ENCODE results near the gene CASD1.

CASD1 gene

DNA sequence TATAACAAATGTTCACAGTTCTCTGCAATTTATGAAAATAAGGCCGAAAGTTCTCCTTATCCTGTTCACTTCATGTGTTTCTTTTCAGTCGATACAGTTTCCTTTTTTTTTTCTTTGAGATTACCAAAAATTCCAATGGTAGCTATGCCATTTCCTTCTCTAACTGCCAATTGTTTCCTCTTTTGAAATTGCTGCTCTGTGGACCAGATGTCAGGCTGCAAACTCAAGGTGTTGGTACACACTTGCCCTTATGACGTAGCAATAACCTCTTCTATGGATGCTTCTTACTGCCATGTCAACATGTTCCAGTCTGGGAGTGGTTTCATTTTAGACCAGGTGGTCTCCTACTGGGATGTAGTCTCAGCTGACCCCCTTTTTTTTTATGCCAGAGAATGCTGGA is 52.9 kb downstream of the CASD1 start:
- H3K4me3 ChIP-seq (ENCODE audit: low read length): no peak overlapping the region
- no peaks in the 10 kb centered on the region for H3K9me3 ChIP-seq (ENCODE audit: insufficient read depth, low read depth, low read length)
- 0 out of 2 replicates have a peak, but pooled peaks cover 3% of the 10 kb centered on the region for H3K36me3 ChIP-seq (ENCODE audit: insufficient read depth, low read depth, low read length)
- H3K27me3 ChIP-seq (ENCODE audit: insufficient read depth, low read length): no peaks in the 10 kb centered on the region
- no peak overlapping the region for H3K27ac ChIP-seq (ENCODE audit: low read length)
- no peak overlapping the region for H3K9ac ChIP-seq (ENCODE audit: low read depth, low read length)
- no peaks in the 10 kb centered on the region for H3K4me1 ChIP-seq (ENCODE audit: insufficient read depth, low read length)

DNA sequence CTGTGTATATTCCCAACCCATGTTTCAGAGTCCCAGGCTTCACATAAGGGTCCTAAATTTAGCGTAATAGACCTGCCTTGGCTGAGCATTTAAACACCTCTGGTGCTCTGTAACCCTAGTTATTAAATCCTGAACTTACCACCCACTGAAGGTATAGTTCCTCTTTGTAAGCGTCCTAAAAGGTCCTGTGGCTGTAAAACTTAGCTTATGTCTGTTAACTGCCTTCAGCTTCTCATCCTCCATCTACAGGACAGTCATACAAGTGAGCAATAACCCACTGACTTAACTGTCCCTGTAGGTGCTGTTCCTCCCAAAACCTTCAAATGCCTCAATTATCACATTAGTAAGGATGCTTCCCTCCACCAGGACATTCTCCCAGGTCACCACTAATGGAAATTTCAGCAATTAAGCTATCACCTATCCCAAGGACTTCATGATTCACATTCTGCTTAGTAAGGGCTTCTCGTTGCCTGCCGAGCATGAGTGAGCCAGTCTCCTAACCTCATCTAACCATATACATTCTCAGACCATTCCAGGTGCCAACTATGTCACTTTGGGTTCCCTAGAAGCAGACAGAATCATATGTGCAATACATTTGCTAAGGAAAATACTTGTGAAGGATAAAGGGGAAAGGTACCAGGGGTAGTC is 55.8 kb downstream of the CASD1 start:
- Histone ChIP-seq H3K9me3 (ENCODE audit: insufficient read depth, low read depth, low read length) (no peaks in the 10 kb centered on the region), H3K9ac (ENCODE audit: low read depth, low read length) (no peak overlapping the region), H3K4me3 (ENCODE audit: low read length) (no peak overlapping the region), H3K36me3 (ENCODE audit: insufficient read depth, low read depth, low read length) (no peaks in the 10 kb centered on the region), H3K27me3 (ENCODE audit: insufficient read depth, low read length) (no peaks in the 10 kb centered on the region), H3K4me1 (ENCODE audit: insufficient read depth, low read length) (no peaks in the 10 kb centered on the region), H3K27ac (ENCODE audit: low read length) (no peak overlapping the region)

DNA sequence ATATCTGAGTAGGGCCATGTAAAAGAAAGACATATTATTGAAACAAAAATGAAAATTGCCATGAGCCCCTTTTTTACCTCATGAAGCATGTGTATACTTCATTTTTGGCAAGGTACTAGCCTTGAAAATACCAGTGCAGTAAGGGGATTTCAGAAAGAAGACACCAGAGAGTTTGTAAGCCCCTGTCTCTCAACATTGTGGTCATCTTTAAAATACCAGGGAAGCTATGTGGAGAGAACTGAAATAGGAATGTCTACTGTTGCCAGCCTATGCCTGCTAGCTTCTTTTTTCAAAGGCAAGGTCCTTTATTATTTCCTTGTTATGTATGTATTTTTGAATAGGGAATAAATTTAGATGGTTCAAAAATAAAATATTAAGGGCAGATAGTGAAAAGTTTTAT is 57.8 kb downstream of the CASD1 start:
- H3K4me3 ChIP-seq (ENCODE audit: low read length): no peak overlapping the region
- no peaks in the 10 kb centered on the region for H3K27me3 ChIP-seq (ENCODE audit: insufficient read depth, low read length)
- H3K4me1 ChIP-seq (ENCODE audit: insufficient read depth, low read length): no peaks in the 10 kb centered on the region
- H3K36me3 ChIP-seq (ENCODE audit: insufficient read depth, low read depth, low read length): no peaks in the 10 kb centered on the region
- H3K27ac ChIP-seq (ENCODE audit: low read length): no peak overlapping the region
- H3K9ac ChIP-seq (ENCODE audit: low read depth, low read length): no peak overlapping the region
- peaks cover 4% of the 10 kb centered on the region; the same call in 1 of the 2 replicates for H3K9me3 ChIP-seq (ENCODE audit: insufficient read depth, low read depth, low read length)

DNA sequence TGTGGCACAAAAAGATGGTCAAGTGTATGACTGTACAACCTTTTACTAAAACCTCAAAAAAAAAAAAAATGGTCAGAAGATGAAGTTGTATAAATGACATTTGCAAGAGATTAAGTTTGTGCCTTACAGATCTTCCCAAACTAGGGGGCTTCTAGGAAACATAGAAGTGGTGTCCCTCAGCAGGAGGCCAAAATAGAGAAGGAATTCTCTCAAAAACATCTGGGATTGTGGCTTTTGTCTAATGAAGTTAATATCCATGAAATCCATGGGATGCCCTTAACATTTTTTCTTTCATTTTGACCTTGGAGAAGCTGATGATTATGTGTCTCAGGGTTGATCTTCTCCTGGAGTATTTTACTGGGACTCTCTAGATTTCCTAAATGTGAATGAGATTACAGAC is 62.2 kb downstream of the CASD1 start:
- Histone ChIP-seq H3K9me3 (ENCODE audit: insufficient read depth, low read depth, low read length) (peaks cover 20% of the 10 kb centered on the region), H3K27ac (ENCODE audit: low read length) (no peak overlapping the region), H3K4me1 (ENCODE audit: insufficient read depth, low read length) (no peaks in the 10 kb centered on the region), H3K4me3 (ENCODE audit: low read length) (no peak overlapping the region), H3K36me3 (ENCODE audit: insufficient read depth, low read depth, low read length) (no peaks in the 10 kb centered on the region; the same call in 1 of the 2 replicates), H3K27me3 (ENCODE audit: insufficient read depth, low read length) (no peaks in the 10 kb centered on the region), H3K9ac (ENCODE audit: low read depth, low read length) (no peak overlapping the region)

DNA sequence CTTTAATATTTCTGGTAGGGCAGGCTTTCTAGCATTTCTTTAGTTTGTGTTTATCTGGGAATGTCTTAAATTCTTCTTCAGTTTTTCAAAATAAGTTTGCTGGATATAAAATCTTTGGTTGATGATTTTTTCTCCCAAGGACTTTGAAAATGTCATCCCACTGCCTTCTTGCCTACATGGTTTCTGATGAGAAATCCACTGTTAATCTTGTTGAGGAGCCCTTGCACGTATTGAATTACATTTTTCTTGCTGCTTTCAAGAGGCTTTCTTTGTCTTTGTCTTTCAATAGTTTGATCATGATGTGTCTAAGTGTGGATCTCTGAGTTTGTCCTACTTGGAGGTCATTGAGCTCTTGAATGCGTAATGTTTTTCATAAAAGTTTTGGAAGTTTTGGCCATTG is 66.0 kb downstream of the CASD1 start:
- Histone ChIP-seq H3K4me1 (ENCODE audit: insufficient read depth, low read length) (peaks cover 7% of the 10 kb centered on the region; the same call in 1 of the 2 replicates), H3K4me3 (ENCODE audit: low read length) (no peak overlapping the region), H3K9ac (ENCODE audit: low read depth, low read length) (no peak overlapping the region), H3K9me3 (ENCODE audit: insufficient read depth, low read depth, low read length) (peaks cover 20% of the 10 kb centered on the region), H3K27ac (ENCODE audit: low read length) (no peak overlapping the region), H3K36me3 (ENCODE audit: insufficient read depth, low read depth, low read length) (no peaks in the 10 kb centered on the region; the same call in 1 of the 2 replicates), H3K27me3 (ENCODE audit: insufficient read depth, low read length) (no peaks in the 10 kb centered on the region)

DNA sequence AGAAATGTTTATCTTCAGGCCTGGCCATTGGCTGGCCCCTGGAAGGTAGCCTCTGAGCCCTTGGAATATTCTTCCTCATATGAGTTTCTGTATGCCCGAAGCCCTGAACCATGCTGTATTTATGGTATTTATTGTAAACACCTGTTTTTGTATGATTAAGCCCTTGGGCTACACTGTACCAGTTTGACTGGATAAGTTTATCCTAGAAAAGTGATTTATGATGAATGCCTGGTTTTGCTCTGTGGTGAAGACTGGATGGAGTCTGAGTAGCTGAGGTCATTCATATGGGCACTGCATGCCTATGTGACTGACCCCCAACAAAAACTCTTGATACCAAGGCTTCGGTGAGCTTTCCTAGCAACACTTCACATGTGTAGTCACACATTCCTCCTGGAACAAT is 66.7 kb downstream of the CASD1 start:
- no peaks in the 10 kb centered on the region for H3K27me3 ChIP-seq (ENCODE audit: insufficient read depth, low read length)
- H3K4me3 ChIP-seq (ENCODE audit: low read length): no peak overlapping the region
- no peaks in the 10 kb centered on the region; the same call in 1 of the 2 replicates for H3K36me3 ChIP-seq (ENCODE audit: insufficient read depth, low read depth, low read length)
- peaks cover 20% of the 10 kb centered on the region for H3K9me3 ChIP-seq (ENCODE audit: insufficient read depth, low read depth, low read length)
- H3K9ac ChIP-seq (ENCODE audit: low read depth, low read length): no peak overlapping the region
- peaks cover 7% of the 10 kb centered on the region; the same call in 1 of the 2 replicates for H3K4me1 ChIP-seq (ENCODE audit: insufficient read depth, low read length)
- no peak overlapping the region for H3K27ac ChIP-seq (ENCODE audit: low read length)

DNA sequence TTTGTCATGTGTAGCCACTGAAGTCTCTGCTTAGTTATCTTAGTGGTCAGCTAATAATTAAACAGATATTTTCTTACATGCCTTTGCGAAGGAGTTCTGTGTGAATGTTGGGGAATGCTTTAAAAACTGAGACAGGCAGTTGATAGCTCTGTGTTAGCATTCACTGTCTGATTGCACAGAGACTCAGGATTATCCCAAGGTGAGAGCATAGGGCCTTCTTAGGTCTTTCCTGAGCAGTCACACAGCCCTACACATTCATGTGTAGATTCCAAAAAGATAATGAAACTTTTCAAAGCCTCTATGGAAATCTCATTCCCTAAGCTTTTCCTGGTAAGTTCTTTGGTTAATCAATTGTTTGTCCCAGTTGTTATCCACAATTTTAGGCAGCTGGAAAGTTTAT is 67.7 kb downstream of the CASD1 start:
- H3K9ac ChIP-seq (ENCODE audit: low read depth, low read length): no peak overlapping the region
- no peak overlapping the region for H3K27ac ChIP-seq (ENCODE audit: low read length)
- no peaks in the 10 kb centered on the region for H3K27me3 ChIP-seq (ENCODE audit: insufficient read depth, low read length)
- H3K9me3 ChIP-seq (ENCODE audit: insufficient read depth, low read depth, low read length): peaks cover 16% of the 10 kb centered on the region
- H3K4me3 ChIP-seq (ENCODE audit: low read length): no peak overlapping the region
- H3K36me3 ChIP-seq (ENCODE audit: insufficient read depth, low read depth, low read length): no peaks in the 10 kb centered on the region; the same call in 1 of the 2 replicates
- H3K4me1 ChIP-seq (ENCODE audit: insufficient read depth, low read length): peaks cover 7% of the 10 kb centered on the region; the same call in 1 of the 2 replicates

DNA sequence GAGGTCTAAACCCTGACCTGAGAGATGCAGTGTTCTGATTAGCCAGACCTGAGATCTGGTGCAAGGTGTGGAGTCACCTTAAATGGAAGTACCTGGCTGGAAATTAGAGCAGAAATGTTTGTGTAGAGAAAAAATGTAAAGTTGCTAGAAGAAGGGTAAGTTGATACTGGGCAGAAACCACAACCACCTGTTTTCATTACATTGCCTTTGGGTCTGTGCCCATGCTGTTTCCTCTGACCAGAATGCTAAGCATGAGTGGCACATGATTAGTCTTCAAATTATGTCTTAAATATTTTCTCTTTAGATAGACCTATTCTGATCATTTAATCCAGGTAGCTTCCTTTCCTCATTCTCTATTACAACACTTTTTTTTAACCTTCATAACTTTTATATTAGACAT is 69.0 kb downstream of the CASD1 start:
- peaks cover 7% of the 10 kb centered on the region; the same call in 1 of the 2 replicates for H3K4me1 ChIP-seq (ENCODE audit: insufficient read depth, low read length)
- H3K27me3 ChIP-seq (ENCODE audit: insufficient read depth, low read length): no peaks in the 10 kb centered on the region
- no peak overlapping the region for H3K4me3 ChIP-seq (ENCODE audit: low read length)
- no peaks in the 10 kb centered on the region; the same call in 1 of the 2 replicates for H3K36me3 ChIP-seq (ENCODE audit: insufficient read depth, low read depth, low read length)
- no peak overlapping the region for H3K27ac ChIP-seq (ENCODE audit: low read length)
- no peak overlapping the region for H3K9ac ChIP-seq (ENCODE audit: low read depth, low read length)
- H3K9me3 ChIP-seq (ENCODE audit: insufficient read depth, low read depth, low read length): peaks cover 16% of the 10 kb centered on the region

DNA sequence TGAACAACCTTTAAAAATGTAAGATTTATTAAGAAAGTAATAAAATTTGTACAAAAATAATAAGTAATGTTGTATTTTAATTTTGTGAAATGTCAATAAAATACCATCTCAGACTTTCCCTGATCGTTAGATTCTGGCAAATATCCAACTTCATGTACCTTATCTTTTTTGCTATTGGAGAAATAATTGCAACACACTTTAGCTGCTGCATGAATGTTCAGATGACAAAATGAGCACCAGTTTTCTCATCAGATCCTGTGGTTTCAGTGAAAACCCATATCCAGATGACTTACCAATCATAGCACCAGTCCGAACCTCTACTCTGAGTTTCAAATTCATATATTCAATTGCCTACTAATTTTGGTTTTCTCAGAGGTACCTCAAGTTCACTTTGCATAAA is 69.9 kb downstream of the CASD1 start:
- no peaks in the 10 kb centered on the region for H3K27me3 ChIP-seq (ENCODE audit: insufficient read depth, low read length)
- H3K9ac ChIP-seq (ENCODE audit: low read depth, low read length): no peak overlapping the region
- H3K4me1 ChIP-seq (ENCODE audit: insufficient read depth, low read length): peaks cover 7% of the 10 kb centered on the region; the same call in 1 of the 2 replicates
- no peak overlapping the region for H3K4me3 ChIP-seq (ENCODE audit: low read length)
- H3K9me3 ChIP-seq (ENCODE audit: insufficient read depth, low read depth, low read length): peaks cover 16% of the 10 kb centered on the region
- no peak overlapping the region for H3K27ac ChIP-seq (ENCODE audit: low read length)
- no peaks in the 10 kb centered on the region; the same call in 1 of the 2 replicates for H3K36me3 ChIP-seq (ENCODE audit: insufficient read depth, low read depth, low read length)

DNA sequence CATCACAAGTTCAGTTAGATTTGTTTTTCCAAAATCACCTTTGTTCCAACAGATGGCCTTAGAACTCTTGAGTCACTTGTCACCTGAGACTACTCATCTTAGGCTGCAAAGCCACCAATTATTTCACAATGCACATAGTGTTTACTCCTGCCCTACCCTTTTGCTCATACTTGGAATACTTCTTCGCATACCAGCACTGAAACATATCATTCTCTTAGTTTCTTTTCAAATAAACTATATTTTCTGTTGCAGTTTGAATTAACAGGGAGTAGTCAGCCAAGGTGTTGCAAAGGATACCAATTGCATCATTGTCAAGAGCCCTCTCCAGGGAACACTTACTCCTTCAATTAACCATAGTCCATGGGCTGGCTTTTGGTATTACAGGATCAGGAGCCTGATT is 71.0 kb downstream of the CASD1 start:
- Histone ChIP-seq H3K9me3 (ENCODE audit: insufficient read depth, low read depth, low read length) (peaks cover 8% of the 10 kb centered on the region), H3K4me3 (ENCODE audit: low read length) (no peak overlapping the region), H3K9ac (ENCODE audit: low read depth, low read length) (no peak overlapping the region), H3K27ac (ENCODE audit: low read length) (no peak overlapping the region), H3K4me1 (ENCODE audit: insufficient read depth, low read length) (peaks cover 7% of the 10 kb centered on the region; the same call in 1 of the 2 replicates), H3K36me3 (ENCODE audit: insufficient read depth, low read depth, low read length) (no peaks in the 10 kb centered on the region; the same call in 1 of the 2 replicates), H3K27me3 (ENCODE audit: insufficient read depth, low read length) (no peaks in the 10 kb centered on the region)

DNA sequence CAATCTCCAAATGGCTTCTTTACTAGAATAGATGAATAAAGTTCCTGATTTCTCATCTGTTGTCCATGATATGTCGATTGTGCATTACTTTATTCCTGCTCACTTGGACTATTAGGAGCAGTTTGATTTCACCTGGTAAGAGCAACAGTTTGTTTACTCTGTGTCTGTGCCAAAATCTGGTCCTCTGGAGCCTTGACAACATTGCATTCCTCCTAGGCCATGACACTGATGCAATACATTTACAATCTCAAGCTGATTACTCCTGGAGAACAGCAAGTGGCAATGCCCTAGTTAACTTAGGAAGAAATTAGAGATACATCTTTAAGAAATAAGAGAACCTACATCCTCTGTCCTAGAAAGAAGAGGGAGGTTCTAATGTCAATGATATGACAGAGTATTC is 74.5 kb downstream of the CASD1 start:
- no peak overlapping the region for H3K9ac ChIP-seq (ENCODE audit: low read depth, low read length)
- H3K4me3 ChIP-seq (ENCODE audit: low read length): no peak overlapping the region
- no peak overlapping the region for H3K27ac ChIP-seq (ENCODE audit: low read length)
- no peaks in the 10 kb centered on the region for H3K4me1 ChIP-seq (ENCODE audit: insufficient read depth, low read length)
- H3K9me3 ChIP-seq (ENCODE audit: insufficient read depth, low read depth, low read length): 0 out of 2 replicates have a peak, but pooled peaks cover 1% of the 10 kb centered on the region
- no peaks in the 10 kb centered on the region; the same call in 1 of the 2 replicates for H3K36me3 ChIP-seq (ENCODE audit: insufficient read depth, low read depth, low read length)
- H3K27me3 ChIP-seq (ENCODE audit: insufficient read depth, low read length): no peaks in the 10 kb centered on the region

DNA sequence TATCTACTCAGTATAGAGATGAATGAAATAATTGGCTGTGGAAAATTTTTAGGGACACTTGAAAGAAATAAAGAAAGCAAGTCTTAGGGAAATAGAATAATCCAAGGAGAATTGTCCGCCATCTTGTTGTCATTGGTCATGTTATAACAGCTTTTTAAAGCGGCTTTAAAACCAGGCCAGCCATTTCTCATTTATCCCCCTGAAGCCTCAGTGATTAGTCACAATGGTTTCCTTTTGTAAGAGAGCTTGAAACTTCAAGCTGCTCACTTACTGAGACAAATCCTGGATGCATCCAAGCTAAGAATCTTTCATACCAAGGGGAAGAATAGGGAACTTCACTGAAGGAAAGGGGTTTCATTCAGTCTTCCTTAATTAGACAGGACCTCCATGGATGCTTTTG is 78.5 kb downstream of the CASD1 start:
- Histone ChIP-seq H3K9ac (ENCODE audit: low read depth, low read length) (no peak overlapping the region), H3K27me3 (ENCODE audit: insufficient read depth, low read length) (no peaks in the 10 kb centered on the region)

More for the DNA sequence above, 78.5 kb downstream of the CASD1 start:
- no peak overlapping the region for H3K27ac ChIP-seq (ENCODE audit: low read length)
- no peaks in the 10 kb centered on the region; the same call in 1 of the 2 replicates for H3K36me3 ChIP-seq (ENCODE audit: insufficient read depth, low read depth, low read length)
- H3K4me1 ChIP-seq (ENCODE audit: insufficient read depth, low read length): no peaks in the 10 kb centered on the region
- H3K4me3 ChIP-seq (ENCODE audit: low read length): no peak overlapping the region
- peaks cover 4% of the 10 kb centered on the region; the same call in 1 of the 2 replicates for H3K9me3 ChIP-seq (ENCODE audit: insufficient read depth, low read depth, low read length)
